DOHH2 (cell line): ENCODE measurements around the gene ETNPPL.

Experiments
- H3F3A ChIP-seq: fragments of 200-600 bp; sonication (generic), shearing (Covaris generic); 2 replicates; pipeline ENCODE4 v1.6.0; 2016; ENCODE audit warnings: antibody characterized with exemption, mild to moderate bottlenecking; ENCODE audit not compliant: control insufficient read depth, insufficient read depth
- H3K27ac ChIP-seq: fragments of 200-600 bp; sonication (generic); 2 replicates; pipeline ENCODE4 v1.5.1; 2014; ENCODE audit warnings: low read depth, mild to moderate bottlenecking, low read length, moderate library complexity
- H3K27me3 ChIP-seq: fragments of 200-600 bp; sonication (generic); 2 replicates; pipeline ENCODE4 v1.6.1; 2014; ENCODE audit warnings: mild to moderate bottlenecking, low read length, mixed read lengths; ENCODE audit not compliant: control insufficient read depth
- H3K36me3 ChIP-seq: fragments of 200-600 bp; sonication (generic); 2 replicates; pipeline ENCODE4 v1.6.1; 2014; ENCODE audit warnings: mild to moderate bottlenecking, low read length, moderate library complexity, mixed read lengths; ENCODE audit not compliant: control insufficient read depth
- H3K4me1 ChIP-seq: fragments of 200-600 bp; sonication (generic); 2 replicates; pipeline ENCODE4 v1.6.1; 2014; ENCODE audit warnings: mild to moderate bottlenecking, low read length, mixed read lengths; ENCODE audit not compliant: control insufficient read depth
- H3K4me2 ChIP-seq: fragments of 200-600 bp; sonication (generic); 2 replicates; pipeline ENCODE4 v1.6.0; 2014; ENCODE audit warnings: mild to moderate bottlenecking, low read length, moderate library complexity
- H3K4me3 ChIP-seq: fragments of 200-600 bp; sonication (generic); 2 replicates; pipeline ENCODE4 v1.5.1; 2014; ENCODE audit warnings: mild to moderate bottlenecking, low read length, mixed read lengths
- H3K79me2 ChIP-seq: fragments of 200-600 bp; sonication (generic); 2 replicates; pipeline ENCODE4 v1.6.1; 2014; ENCODE audit warnings: mild to moderate bottlenecking, low read length, mixed read lengths; ENCODE audit not compliant: control insufficient read depth
- H3K9me2 ChIP-seq: fragments of 200-600 bp; sonication (generic); replicated peaks from 2 replicates; pipeline ENCODE4 v1.6.1; 2014; ENCODE audit warnings: mild to moderate bottlenecking, low read length, mixed read lengths; ENCODE audit not compliant: control insufficient read depth
- H3K9me3 ChIP-seq: fragments of 200-600 bp; sonication (generic); 2 replicates; pipeline ENCODE4 v1.6.1; 2014; ENCODE audit warnings: antibody characterized with exemption, low read length, mixed read lengths; ENCODE audit not compliant: control insufficient read depth, insufficient read depth
- H4K20me1 ChIP-seq: fragments of 200-600 bp; sonication (generic); 2 replicates; pipeline ENCODE4 v1.6.0; 2014; ENCODE audit warnings: low read depth, mild to moderate bottlenecking, antibody characterized with exemption, low read length, moderate library complexity; ENCODE audit not compliant: control insufficient read depth, insufficient read depth
- CTCF ChIP-seq: fragments of 200-600 bp; sonication (generic); IDR thresholded peaks from one replicate; pipeline ENCODE4 v1.5.1; 2014; ENCODE audit warnings: antibody characterized with exemption, mild to moderate bottlenecking, low read depth, low read length; ENCODE audit not compliant: poor library complexity, severe bottlenecking
- EZH2phosphoT487 ChIP-seq: fragments of 200-600 bp; sonication (generic); IDR thresholded peaks from 2 replicates; pipeline ENCODE4 v1.6.1; 2017; ENCODE audit warnings: borderline replicate concordance, mild to moderate bottlenecking, antibody characterized with exemption, low read length, moderate library complexity, mixed read lengths

Gene ETNPPL

GRCh38 chr4:108804648-108805273 is 41.9 kb upstream of the ETNPPL start:
- no peaks in the 10 kb centered on the region for H4K20me1 ChIP-seq
- no peaks in the 10 kb centered on the region for H3K79me2 ChIP-seq
- no peaks in the 10 kb centered on the region for H3F3A ChIP-seq
- H3K36me3 ChIP-seq: no peaks in the 10 kb centered on the region
- no peaks in the 10 kb centered on the region for H3K9me2 ChIP-seq
- no peak overlapping the region for H3K4me2 ChIP-seq
- H3K27me3 ChIP-seq: no peaks in the 10 kb centered on the region
- H3K4me3 ChIP-seq: no peak overlapping the region
- H3K4me1 ChIP-seq: no peaks in the 10 kb centered on the region
- H3K9me3 ChIP-seq: no peaks in the 10 kb centered on the region
- TF ChIP-seq CTCF: no peak
- TF ChIP-seq EZH2phosphoT487: no peak
- H3K27ac ChIP-seq: no peak overlapping the region

- Histone ChIP-seq H3K4me3 (no peak overlapping the region), H3K79me2 (no peaks in the 10 kb centered on the region), H3K4me2 (no peak overlapping the region), H3F3A (no peaks in the 10 kb centered on the region), H3K4me1 (no peaks in the 10 kb centered on the region), H3K27ac (no peak overlapping the region), H4K20me1 (no peaks in the 10 kb centered on the region), H3K27me3 (peaks cover 4% of the 10 kb centered on the region; the same call in 1 of the 2 replicates), H3K9me3 (no peaks in the 10 kb centered on the region), H3K36me3 (no peaks in the 10 kb centered on the region), H3K9me2 (no peaks in the 10 kb centered on the region)
- TF ChIP-seq EZH2phosphoT487: no peak
- TF ChIP-seq CTCF: no peak
Measured at GRCh38 chr4:108799306-108799705, 36.5 kb upstream of the ETNPPL start.

GRCh38 chr4:108796173-108796572 is 33.3 kb upstream of the ETNPPL start:
- Histone ChIP-seq H3F3A (no peaks in the 10 kb centered on the region), H3K79me2 (no peaks in the 10 kb centered on the region), H3K4me2 (no peak overlapping the region), H4K20me1 (no peaks in the 10 kb centered on the region), H3K36me3 (no peaks in the 10 kb centered on the region), H3K4me3 (no peak overlapping the region), H3K27me3 (peaks cover 4% of the 10 kb centered on the region; the same call in 1 of the 2 replicates), H3K9me2 (no peaks in the 10 kb centered on the region), H3K4me1 (no peaks in the 10 kb centered on the region), H3K27ac (no peak overlapping the region), H3K9me3 (no peaks in the 10 kb centered on the region)
- TF ChIP-seq CTCF: no peak
- no peak for TF ChIP-seq EZH2phosphoT487
